Measurements from ENCODE around the gene TPSG1.
"Not testable (repeated sequence)": the region's sequence is repeated elsewhere in the genome, so short reads cannot be mapped to it uniquely, and the experiment has no call there.

DNA sequence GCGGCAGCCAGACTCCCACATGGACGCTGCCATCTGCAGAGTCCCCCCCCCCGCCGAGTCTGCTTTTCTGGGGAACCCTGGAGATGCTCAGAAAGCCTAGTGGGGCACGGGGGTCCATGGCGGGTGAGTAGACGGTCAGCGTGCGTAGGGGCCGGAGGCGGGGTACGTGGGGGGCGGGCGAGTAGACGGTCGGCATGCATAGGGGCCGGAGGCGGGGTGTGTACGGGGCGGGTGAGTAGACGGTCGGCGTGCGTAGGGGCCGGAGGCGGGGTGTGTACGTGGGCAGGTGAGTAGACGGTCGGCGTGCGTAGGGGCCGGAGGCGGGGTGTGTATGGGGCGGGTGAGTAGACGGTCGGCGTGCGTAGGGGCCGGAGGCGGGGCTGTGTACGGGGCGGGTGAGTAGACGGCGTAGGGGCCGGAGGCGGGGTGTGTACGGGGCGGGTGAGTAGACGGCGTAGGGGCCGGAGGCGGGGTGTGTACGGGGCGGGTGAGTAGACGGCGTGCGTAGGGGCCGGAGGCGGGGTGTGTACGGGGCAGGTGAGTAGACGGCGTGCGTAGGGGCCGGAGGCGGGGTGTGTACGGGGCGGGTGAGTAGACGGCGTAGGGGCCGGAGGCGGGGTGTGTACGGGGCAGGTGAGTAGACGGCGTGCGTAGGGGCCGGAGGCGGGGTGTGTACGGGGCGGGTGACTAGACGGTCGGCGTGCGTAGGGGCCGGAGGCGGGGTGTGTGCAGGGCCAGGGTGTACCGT lies 39.4 kb downstream of the TPSG1 start:
- not testable (repeated sequence) for TF ChIP-seq CTCF (conservative IDR thresholded peaks at IDR 0.05; ENCODE audit: low read depth, low read length); EZH2 (IDR thresholded peaks at IDR 0.05; ENCODE audit: borderline replicate concordance, low read depth, low read length, poor library complexity, severe bottlenecking)

Measured in A673 (cell line).